Lower lobe of right lung (tissue), 2 donors: ENCODE data around the gene GNB2. TPM values are rescaled to one million over a fixed set of nuclear protein-coding genes. Genes with fewer than 3 reads are reported as not detected.
"Not testable (repeated sequence)": the region's sequence is repeated elsewhere in the genome, so short reads cannot be mapped to it uniquely, and the experiment has no call there.

Experiments
- ATAC-seq, 2 donors: fragments of 200-7000 bp; cut with Tn5 transposase; one replicate each; pipeline ENCODE4 v1.9.1; 2020 to 2022; ENCODE audit warnings: mild to moderate bottlenecking in 2 of 2, moderate library complexity in 2 of 2
- DNase-seq: peaks from one replicate; pipeline ENCODE4 v3.0.0-alpha.2; 2020
- H3K27ac ChIP-seq: fragments of 200-600 bp; one replicate; pipeline ENCODE4 v1.8.0; 2022
- H3K27me3 ChIP-seq: fragments of 200-600 bp; one replicate; pipeline ENCODE4 v1.8.0; 2022; ENCODE audit warnings: low read depth
- H3K36me3 ChIP-seq: fragments of 200-600 bp; one replicate; pipeline ENCODE4 v1.8.0; 2022; ENCODE audit warnings: mild to moderate bottlenecking
- H3K4me1 ChIP-seq: fragments of 200-600 bp; one replicate; pipeline ENCODE4 v1.8.0; 2022
- H3K4me3 ChIP-seq: fragments of 200-600 bp; one replicate; pipeline ENCODE4 v1.8.0; 2022; ENCODE audit warnings: mild to moderate bottlenecking
- H3K9me3 ChIP-seq: fragments of 200-600 bp; one replicate; pipeline ENCODE4 v1.8.0; 2022
- intact Hi-C: fragments of 100-400 bp; cut with DNase I; formaldehyde crosslinking; loops from one replicate; pipeline ENCODE4 v1.11.0; 2022
- total RNA-seq: library from RNA; stranded (reverse); fragmentation: NEBNext Ultra II Directional; extraction: Animal tissue kit (Norgen Biotek cat#: 25700); gene quantifications from one replicate; pipeline ENCODE4 v1.2.1, GENCODE V29; 2021
- TF ChIP-seq, protein P1 (sequence below): fragments of 200-600 bp; IDR thresholded peaks from one replicate; pipeline ENCODE4 v1.8.0; 2022; ENCODE audit warnings: antibody characterized with exemption, mild to moderate bottlenecking
- donor health status: DM: no; HTN: yes; CAD: no; lungs with severe emphysema.

GNB2 gene
- total RNA-seq, 1 donor from 2014 or later, result 247 TPM

GRCh38 chr7:100694098-100694745, 20.7 kb downstream of the GNB2 start, which contains the start of gene GIGYF1:
Gene GIGYF1 (minus strand): TSS chr7:100694250. CDS start chr7:100688238, 6,012 bp downstream.
- TF ChIP-seq, protein P1, sequence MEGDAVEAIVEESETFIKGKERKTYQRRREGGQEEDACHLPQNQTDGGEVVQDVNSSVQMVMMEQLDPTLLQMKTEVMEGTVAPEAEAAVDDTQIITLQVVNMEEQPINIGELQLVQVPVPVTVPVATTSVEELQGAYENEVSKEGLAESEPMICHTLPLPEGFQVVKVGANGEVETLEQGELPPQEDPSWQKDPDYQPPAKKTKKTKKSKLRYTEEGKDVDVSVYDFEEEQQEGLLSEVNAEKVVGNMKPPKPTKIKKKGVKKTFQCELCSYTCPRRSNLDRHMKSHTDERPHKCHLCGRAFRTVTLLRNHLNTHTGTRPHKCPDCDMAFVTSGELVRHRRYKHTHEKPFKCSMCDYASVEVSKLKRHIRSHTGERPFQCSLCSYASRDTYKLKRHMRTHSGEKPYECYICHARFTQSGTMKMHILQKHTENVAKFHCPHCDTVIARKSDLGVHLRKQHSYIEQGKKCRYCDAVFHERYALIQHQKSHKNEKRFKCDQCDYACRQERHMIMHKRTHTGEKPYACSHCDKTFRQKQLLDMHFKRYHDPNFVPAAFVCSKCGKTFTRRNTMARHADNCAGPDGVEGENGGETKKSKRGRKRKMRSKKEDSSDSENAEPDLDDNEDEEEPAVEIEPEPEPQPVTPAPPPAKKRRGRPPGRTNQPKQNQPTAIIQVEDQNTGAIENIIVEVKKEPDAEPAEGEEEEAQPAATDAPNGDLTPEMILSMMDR, result no peak
- intact Hi-C loops, result loop anchor here (10.0 kb wide), 1 partner anchor 129 kb away; no protein-coding TSS in a partner anchor
- ATAC-seq (peak; percentile 66 to 73), DNase-seq (peak; percentile 88)
- Histone ChIP-seq H3K4me3 (peak within 1 kb of the TSS; percentile 80), H3K27me3 (no peaks in the 10 kb centered on the region), H3K36me3 (no peaks in the 10 kb centered on the region), H3K9me3 (no peaks in the 10 kb centered on the region), H3K4me1 (peaks cover 34% of the 10 kb centered on the region), H3K27ac (peak within 1 kb of the TSS; percentile 74)

DNA sequence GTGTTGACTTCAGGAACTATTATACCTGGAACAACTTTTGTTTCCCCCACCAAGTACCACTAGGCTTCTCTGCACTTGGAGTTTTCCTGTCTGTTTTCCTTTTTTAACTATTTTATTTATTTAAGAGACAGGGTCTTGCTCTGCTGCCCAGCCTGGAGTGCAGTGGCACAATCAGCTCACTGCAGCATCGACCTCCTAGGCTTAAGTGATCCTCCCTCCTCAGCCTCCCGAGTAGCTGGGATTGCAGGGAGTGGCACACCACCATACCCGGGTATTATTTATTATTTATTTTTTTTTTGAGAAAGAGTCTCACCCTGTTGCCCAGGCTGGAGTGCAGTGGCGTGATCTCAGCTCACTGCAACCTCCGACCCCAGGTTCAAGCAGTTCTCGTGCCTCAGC, 22.6 kb downstream of the GNB2 start:
- H3K27ac ChIP-seq, result no peak overlapping the region
- H3K36me3 ChIP-seq, result no peaks in the 10 kb centered on the region
- no peaks in the 10 kb centered on the region for H3K27me3 ChIP-seq
- peaks cover 25% of the 10 kb centered on the region for H3K4me1 ChIP-seq
- H3K9me3 ChIP-seq, result no peaks in the 10 kb centered on the region
- ATAC-seq (no peak), DNase-seq (no peak)
- TF ChIP-seq, protein P1, result no peak
- H3K4me3 ChIP-seq, result no peak overlapping the region
- intact Hi-C loops, result loop anchor here (10.0 kb wide), 1 partner anchor 131 kb away; no protein-coding TSS in a partner anchor

DNA sequence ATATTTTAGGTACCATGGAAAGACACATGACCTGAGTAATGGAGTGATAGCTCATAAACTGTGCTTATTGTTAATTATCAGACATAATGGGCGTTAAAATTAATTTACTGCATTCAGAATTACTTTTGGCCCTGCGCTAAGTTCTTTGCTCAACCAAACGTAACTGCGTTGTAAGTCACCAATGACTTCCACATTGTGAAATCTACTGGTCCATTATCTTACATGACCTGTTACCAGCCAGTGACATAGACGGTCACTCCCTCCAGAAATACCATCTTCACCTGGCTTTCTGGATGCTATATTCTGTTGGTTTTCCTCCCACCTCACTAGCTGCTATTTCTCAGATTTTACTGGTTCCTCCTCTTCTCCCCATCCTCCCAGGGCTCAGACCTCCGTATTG, 25.5 kb downstream of the GNB2 start:
- Histone ChIP-seq H3K9me3 (no peaks in the 10 kb centered on the region), H3K4me3 (no peak overlapping the region), H3K4me1 (peaks cover 4% of the 10 kb centered on the region), H3K27me3 (no peaks in the 10 kb centered on the region), H3K36me3 (no peaks in the 10 kb centered on the region), H3K27ac (no peak overlapping the region)
- intact Hi-C loops, result loop anchor here (10.0 kb wide), 1 partner anchor 134 kb away; no protein-coding TSS in a partner anchor
- TF ChIP-seq, protein P1, result no peak
- ATAC-seq, result no peak
- DNase-seq, result no peak

DNA sequence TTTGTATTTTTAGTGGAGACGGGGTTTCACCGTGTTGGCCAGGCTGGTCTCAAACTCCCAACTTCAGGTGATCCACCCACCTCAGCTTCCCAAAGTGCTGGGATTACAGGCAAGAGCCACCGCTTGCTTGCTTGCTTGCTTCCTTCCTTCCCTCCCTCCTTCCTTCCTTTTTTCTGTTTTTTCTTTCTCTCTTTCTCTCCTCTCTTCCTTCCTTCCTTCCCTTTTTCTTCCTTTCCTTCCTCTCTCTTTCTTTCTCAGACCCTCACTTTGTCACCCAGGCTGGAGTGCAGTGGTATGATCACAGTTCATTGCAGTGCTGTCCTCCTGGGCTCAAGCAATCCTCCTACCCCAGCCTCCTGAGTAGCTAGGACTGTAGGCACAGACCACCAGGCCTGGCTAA, 27.5 kb downstream of the GNB2 start:
- DNase-seq, H3K36me3 ChIP-seq, H3K27me3 ChIP-seq, intact Hi-C loops, H3K4me3 ChIP-seq, H3K4me1 ChIP-seq, ATAC-seq, H3K9me3 ChIP-seq, H3K27ac ChIP-seq: not testable (repeated sequence)

DNA sequence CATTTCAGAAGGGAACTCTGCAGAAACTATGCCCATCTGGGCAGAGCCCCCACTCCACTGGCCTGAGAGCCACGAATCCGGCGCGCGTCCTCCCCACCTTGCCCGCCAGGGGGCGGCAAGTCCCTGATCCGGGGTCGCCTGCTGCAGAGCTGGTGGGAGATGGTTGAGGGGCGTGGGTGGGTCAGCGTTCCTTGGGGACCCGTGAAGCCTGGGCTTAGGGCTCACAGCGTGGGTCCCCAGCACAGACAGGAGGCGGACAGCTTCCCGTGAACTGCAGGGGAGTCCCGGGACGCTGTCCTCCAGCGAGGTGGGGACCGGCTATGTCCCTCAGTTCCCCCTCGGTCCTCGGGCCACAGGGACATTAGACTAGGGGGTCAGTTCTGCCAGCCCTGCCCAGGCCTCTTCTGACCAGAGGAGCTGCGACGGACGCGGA, 31.8 kb downstream of the GNB2 start:
- H3K27ac ChIP-seq, result peak overlapping the region; percentile 96
- TF ChIP-seq, protein P1, result peak; percentile 93
- no peaks in the 10 kb centered on the region for H3K36me3 ChIP-seq
- no peaks in the 10 kb centered on the region for H3K9me3 ChIP-seq
- peaks cover 22% of the 10 kb centered on the region for H3K4me1 ChIP-seq
- no peaks in the 10 kb centered on the region for H3K27me3 ChIP-seq
- DNase-seq, result peak; percentile 87
- H3K4me3 ChIP-seq, result peak overlapping the region; percentile 90
- peak; percentile 86 to 90 for ATAC-seq
- intact Hi-C loops, result no loop called here
